NCI-H526 (cell line): ENCODE measurements around the gene CUL4A.
A peak's percentile ranks its signal among the peaks of the same experiment; 100 is the strongest.
"Not testable (repeated sequence)": the region's sequence is repeated elsewhere in the genome, so short reads cannot be mapped to it uniquely, and the experiment has no call there.

ENCODE experiments used
- DNase-seq, 2 experiments: peaks; one replicate each; lab custom pipeline; 2025; lab: John Stamatoyannopoulos, UW

Gene CUL4A

GRCh38 chr13:113209336-113209758 is at the start of gene CUL4A:
CUL4A (plus strand) TSS chr13:113209613; CDS start chr13:113209628, 15 bp downstream.
- DNase-seq, result peak; percentile 54 to 93

GRCh38 chr13:113159701-113160100 is 49.7 kb upstream of the CUL4A start:
- no peak for DNase-seq

GRCh38 chr13:113160983-113161382 is 48.4 kb upstream of the CUL4A start:
- DNase-seq, result no peak

- DNase-seq, result no peak
Measured at GRCh38 chr13:113161433-113161832, 48.0 kb upstream of the CUL4A start.

- not testable (repeated sequence) for DNase-seq
Measured at GRCh38 chr13:113161975-113162374, 47.4 kb upstream of the CUL4A start.

GRCh38 chr13:113162783-113163685 is 46.4 kb upstream of the CUL4A start:
- DNase-seq, result peak in 1 of 2 experiments; percentile 43

- no peak for DNase-seq
Measured at GRCh38 chr13:113164492-113164891, 44.9 kb upstream of the CUL4A start.

- DNase-seq, result no peak
Measured at GRCh38 chr13:113166266-113166665, 43.1 kb upstream of the CUL4A start.

- DNase-seq, result no peak
Measured at GRCh38 chr13:113166681-113167080, 42.7 kb upstream of the CUL4A start.

- no peak for DNase-seq
Measured at GRCh38 chr13:113167155-113167554, 42.3 kb upstream of the CUL4A start.

GRCh38 chr13:113167575-113167974 is 41.8 kb upstream of the CUL4A start:
- no peak for DNase-seq

GRCh38 chr13:113168211-113168610 is 41.2 kb upstream of the CUL4A start:
- no peak for DNase-seq

GRCh38 chr13:113169277-113170272 is 39.8 kb upstream of the CUL4A start:
- DNase-seq, result no peak

- DNase-seq, result peak in 1 of 2 experiments; percentile 29
Measured at GRCh38 chr13:113170511-113170910, 38.9 kb upstream of the CUL4A start.

- DNase-seq, result no peak
Measured at GRCh38 chr13:113171250-113172125, 37.9 kb upstream of the CUL4A start.

- no peak for DNase-seq
Measured at GRCh38 chr13:113172419-113172926, 36.9 kb upstream of the CUL4A start.

GRCh38 chr13:113176280-113176679 is 33.1 kb upstream of the CUL4A start:
- DNase-seq, result no peak

GRCh38 chr13:113176822-113177221 is 32.6 kb upstream of the CUL4A start:
- no peak for DNase-seq

GRCh38 chr13:113178070-113178895 is 31.1 kb upstream of the CUL4A start:
- peak in 1 of 2 experiments; percentile 22 for DNase-seq

- DNase-seq, result no peak
Measured at GRCh38 chr13:113178896-113179167, 30.6 kb upstream of the CUL4A start.
